Activated CD8-positive, alpha-beta memory T cell treated with anti-CD3 and anti-CD28 coated beads, Interleukin-2, amount 50 U/mL, for 48 hours (primary cell): Measurements from ENCODE around the gene CD300LD.
"Not testable (repeated sequence)": the region's sequence is repeated elsewhere in the genome, so short reads cannot be mapped to it uniquely, and the experiment has no call there.

Experiments
- DNase-seq: peaks from one replicate; pipeline ENCODE4 v3.0.0-alpha.2; 2020

CD300LD gene

GRCh38 chr17:74605361-74605760, 13.3 kb upstream of the CD300LD start:
- DNase-seq: no peak

GRCh38 chr17:74604761-74605160, 12.7 kb upstream of the CD300LD start:
- no peak for DNase-seq

DNA sequence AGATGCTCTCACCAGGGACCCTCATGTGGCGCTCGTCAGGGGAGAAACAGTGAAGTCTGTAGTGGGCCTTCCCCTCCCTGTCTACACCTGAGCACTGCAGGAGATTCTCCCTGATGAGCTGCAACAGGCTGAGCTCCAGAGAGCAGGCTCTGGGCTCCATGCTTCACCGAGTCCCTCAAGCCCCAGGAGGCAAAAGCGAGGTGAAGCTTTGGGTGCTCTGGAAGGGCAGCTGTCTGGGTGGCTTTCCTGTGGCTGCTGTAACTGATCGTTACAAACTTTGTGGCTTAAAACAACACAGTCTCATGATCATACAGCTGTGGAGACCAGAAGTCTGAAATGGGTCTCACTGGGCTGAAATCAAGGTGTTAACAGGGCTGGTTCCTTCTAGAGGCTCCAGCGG, 12.1 kb upstream of the CD300LD start:
- DNase-seq: no peak

DNA sequence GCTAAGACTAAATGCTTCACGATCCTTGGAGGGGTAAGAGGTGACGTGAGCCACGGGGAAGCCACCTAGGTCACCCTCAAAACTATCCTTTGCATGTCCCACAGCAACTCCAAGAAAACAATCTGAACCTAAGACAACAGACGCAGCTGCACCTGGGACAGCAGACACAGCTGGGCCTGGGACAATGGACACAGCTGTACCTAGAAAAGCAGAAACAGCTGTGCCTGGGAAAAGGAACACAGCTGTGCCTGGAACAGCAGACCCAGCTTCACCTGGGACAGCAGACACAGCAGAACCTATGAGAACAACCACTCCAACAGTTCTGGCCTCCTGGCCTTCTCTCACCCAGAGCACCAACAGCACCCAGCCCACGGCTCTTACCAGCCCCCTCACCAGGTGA, 11.7 kb upstream of the CD300LD start:
- no peak for DNase-seq

DNA sequence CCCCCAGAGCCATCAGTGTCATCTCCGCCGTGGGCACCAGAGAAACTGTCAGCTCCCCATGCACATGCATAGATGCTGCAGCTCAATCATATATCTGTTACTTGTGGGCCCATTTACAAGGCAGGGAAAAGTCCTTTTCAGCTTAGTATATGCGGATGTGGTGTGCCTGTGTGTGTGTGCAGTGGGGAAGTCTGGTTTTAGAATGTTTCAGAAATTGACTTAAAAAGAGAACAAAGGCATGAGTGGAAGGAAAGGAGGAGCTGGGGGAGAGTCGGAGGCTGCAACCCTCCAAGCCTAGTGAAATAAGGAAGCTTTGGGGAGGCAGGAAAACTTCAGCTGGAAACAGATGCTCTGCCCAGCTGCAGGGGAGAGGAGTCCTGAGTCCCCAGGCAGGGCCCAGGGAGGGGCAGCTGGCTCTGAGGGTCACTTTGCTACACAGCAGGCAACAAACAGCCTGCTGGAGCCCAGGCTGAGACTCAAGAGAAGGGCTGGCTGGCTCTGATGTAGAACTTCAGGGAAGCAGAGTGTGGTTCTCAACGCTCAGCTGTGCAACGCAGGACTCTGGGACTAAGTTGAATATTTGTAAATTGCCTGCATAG, 11.1 kb upstream of the CD300LD start:
- no peak for DNase-seq

- DNase-seq: no peak
These were observed 10.0 kb upstream of the CD300LD start for GRCh38 chr17:74601944-74602572.

DNA sequence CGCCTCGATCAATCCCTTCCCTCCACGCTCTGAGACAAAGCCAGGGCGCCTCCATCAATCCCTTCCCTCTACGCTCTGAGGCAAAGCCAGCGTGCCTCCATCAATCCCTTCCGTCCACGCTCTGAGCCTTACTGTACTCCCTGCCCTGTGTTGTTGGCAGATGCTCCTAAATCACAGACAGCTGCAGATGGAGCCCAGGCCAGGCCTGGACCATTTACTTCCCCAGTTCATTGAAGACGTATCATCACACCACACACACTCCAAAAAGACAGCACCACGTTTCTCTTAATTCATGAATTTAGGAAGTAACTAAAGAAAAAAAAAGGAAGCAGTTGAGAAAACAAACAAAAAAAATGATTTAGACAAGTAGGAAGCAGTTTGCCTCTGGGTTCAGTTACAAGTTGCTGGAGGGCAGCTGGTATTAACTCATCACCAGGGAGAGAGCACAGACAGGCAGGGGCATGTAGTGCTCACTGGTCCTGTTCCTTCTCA, 7.4 kb upstream of the CD300LD start:
- DNase-seq: no peak

- no peak for DNase-seq
These were observed 6.9 kb upstream of the CD300LD start for GRCh38 chr17:74599023-74599399.

DNA sequence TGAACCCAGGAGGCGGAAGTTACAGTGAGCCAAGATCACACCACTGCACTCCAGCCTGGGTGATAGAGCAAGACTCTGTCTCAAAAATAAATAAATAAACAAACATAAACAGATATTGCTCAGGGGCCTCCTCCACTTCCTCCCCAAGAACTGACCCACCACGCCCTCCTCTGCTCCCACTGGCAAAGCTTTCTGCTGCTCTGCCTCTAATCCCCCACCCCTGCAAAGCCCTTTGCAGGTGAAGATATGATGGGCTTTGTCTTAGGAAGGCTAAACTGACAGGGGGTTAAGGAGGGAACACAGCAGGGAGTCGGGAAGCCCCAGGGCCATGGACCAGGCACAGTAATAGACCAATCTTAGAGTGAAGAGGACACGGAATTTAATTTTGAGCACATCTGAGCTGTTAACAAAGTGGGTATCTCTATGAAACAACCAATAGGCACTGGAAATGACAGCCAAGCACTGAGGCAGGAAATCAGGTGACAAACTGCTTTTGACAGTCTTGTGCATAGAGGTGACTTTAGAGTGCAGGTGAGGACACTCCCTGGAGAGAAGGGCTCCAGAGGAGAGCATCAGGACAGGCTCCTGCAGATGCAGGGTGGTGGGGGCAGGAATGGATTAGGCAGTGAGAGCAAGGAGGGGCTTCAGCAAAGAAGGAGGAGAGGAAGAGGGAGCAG, 6.4 kb upstream of the CD300LD start:
- DNase-seq: no peak

DNA sequence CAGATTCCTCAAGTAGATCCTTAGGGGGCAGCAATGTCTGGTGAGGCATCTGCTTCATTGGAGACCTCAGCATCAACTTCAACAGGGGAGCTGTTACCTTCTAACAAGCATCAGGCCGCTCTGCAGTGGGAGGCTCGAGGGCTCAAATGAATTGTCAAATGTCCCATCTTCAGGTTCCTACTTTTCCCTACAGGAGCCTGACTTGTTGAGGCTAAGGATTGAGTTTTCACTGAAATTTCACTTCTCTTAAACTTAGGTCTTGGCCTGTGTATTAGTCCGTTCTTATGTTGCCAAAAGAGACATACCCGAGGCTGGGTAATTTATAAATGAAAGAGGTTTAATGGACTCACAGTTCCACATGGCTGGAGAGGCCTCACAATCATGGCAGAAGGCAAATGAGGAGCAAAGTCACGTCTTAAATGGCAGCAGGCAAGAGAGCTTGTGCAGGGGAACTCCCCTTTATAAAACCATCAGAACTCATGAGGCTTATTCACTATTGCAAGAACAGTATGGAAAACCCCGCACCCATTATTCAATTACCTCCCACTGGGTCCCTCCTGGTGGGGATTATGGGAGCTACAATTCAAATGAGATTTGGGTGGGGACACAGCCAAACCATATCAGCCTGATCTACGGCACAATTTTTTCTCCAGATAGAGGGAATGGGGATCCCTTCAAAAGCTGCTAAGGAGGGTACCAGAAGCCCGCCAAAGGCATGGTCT, 5.1 kb upstream of the CD300LD start:
- no peak for DNase-seq

DNA sequence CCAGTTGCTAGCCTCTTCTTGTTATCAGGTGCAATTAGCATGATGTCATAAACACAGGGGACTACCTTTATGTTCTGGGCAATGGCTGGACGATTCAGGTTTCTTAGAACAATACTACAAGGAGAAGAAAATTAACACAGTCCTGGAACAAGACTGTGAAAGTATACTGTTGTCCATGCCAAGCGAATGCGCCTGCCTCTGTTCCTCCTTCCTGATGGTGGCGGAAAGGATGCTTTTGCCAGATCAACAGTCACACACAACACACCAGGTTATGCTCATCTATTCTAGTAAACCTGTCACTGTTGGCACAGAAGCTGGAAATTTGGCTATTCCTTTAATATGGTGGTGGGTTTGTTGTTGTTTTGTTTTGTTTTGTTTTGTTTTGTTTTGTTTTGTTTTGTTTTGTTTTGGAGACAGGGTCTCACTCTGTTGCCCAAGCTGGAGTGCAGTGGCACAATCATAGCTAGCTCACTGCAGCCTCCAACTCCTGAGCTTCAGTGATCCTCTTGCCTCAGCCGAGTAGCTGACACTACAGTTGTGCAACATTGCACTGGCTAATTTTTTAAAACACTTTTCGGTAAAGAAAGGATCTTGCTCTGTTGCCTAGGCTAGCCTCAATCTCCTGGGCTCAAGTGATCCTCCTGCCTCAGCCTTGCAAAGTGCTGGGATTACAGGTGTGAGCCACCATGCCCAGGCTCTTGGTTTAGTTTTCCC, 3.1 kb upstream of the CD300LD start:
- no peak for DNase-seq

DNA sequence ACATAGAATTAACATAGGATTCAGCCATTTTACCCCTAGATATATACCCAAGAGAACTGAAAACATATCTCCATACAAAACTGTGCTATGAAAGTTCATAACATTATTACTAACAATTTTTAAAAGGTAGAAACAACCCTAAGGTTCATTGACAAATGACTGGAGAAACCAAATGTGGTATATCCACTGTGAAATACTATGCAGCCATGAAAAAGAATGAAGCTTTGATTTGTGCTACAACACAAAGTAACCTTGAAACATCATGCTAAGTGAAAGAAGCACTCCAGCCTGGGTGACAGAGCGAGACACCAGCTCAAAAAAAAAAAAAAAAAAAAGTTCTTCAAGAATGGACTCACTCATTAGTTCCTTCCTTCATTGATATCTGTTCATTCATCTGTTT, 580 bp downstream of the CD300LD start:
- DNase-seq: no peak

- no peak for DNase-seq
These were observed 6.4 kb downstream of the CD300LD start for GRCh38 chr17:74585711-74586110.

DNA sequence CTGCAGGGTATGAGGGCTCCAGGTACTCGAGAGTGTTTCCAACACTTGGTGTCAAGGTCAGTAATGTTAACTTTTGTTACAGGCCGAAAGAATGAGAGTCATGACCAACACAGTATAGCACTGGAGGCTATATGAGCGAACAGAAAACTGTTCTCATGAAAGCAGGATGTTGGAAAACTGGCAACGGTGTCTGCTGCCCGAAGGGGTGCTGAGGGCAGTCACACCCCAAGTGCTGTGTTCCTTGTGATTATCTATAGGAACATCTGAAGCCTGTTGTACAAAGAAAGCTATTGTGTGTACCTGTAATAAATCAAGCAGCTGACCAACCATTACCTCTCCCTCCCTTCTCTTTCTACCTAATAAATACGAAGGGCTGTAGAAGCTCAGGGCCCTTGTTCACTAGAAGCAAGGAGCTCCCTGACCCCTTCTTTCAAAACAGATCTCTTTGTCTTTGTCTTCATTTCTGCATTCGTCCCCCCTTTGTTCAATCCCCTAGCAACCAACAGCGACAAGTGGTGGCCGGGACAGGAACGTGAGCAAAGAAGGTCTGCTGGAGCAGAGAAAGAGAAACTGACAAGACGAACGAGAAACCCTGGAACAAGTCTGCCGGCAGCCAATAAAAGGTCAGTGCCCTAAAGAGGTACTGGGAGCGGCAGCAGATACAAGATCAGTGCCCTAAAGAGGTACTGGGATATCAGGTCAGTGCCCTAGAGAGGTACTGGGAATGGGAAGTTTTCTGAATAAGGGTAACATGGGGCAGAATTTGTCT, 7.6 kb downstream of the CD300LD start:
- DNase-seq: no peak

GRCh38 chr17:74582633-74583032, 9.4 kb downstream of the CD300LD start:
- no peak for DNase-seq

GRCh38 chr17:74579900-74580299, 12.2 kb downstream of the CD300LD start:
- no peak for DNase-seq

DNA sequence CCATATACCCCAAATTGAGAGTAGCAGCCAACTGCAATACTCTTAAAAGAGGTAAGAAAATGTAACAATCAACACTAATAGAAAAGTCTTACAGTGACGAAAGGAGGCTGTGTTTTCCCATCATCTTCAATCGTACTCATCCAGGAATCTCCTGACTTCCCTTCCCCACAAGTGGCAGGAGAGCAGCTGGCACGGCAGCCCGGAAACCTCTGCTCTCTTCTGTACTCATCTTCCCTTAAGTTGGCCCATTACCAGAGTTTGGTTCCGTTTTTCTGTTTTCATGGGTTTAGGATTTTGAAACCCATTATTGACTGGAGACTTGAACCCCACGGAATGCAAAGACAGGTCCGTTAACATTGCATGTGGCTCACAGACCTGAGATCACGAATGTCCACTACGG, 13.1 kb downstream of the CD300LD start:
- no peak for DNase-seq

DNA sequence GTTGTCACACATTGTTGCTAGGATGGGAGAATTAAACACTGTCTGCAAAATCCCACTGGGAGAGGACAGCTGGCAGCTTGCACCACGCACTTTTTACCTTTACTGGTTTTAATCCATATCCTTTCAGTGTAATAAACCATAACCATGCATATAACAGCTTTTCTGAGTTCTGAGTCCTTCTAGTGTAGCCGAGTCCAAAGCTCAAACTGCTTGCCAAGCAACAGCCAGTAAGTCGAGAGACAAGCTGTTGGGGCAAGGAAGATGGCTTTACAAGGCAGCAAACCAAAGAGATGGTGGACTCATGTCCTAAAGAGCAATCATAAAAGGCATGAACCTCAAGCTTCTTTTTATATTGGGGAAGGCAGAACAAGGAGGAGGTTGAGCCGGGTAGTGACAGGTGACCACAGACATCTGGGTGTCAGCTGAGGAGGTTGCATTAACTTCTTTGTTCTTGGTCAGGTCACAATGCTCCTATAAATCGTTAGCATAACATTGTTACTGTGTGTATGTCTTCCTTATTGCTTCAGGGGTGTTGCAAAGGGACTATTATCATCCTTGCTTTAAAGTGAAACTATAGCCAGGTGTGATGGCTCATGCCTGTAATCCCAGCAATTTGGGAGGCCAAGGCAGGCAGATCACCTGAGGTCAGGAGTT, 17.5 kb downstream of the CD300LD start:
- no peak for DNase-seq

DNA sequence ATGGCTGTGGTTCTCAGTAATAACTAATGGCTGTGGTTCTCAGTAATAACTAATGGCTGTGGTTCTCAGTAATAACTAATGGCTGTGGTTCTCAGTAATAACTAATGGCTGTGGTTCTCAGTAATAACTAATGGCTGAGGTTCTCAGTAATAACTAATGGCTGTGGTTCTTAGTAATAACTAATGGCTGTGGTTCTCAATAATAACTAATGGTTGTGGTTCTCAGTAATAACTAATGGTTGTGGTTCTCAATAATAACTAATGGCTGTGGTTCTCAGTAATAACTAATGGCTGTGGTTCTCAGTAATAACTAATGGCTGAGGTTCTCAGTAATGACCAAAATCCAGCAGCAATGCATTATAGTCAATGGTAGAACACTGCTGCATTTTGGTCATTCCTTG, 18.4 kb downstream of the CD300LD start:
- DNase-seq: not testable (repeated sequence)

DNA sequence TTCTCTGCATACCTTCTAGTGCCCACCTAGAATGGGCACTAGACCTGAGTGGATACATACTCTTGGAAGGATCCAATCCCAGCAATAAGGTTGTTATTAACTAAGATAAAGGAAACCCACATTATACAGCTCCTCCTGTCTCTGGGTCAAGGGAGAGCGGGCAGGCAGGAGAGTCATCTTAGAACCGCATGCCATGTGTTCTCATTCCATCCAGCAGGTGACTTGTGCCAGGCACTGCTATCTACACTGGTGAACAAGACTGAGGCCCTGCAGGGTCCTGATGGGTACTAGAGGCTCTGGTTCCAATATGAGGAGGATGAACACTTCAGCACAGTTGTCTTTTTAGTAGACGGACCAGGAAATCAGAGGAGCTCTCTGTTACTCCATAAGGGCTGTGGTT, 18.9 kb downstream of the CD300LD start:
- DNase-seq: no peak

DNA sequence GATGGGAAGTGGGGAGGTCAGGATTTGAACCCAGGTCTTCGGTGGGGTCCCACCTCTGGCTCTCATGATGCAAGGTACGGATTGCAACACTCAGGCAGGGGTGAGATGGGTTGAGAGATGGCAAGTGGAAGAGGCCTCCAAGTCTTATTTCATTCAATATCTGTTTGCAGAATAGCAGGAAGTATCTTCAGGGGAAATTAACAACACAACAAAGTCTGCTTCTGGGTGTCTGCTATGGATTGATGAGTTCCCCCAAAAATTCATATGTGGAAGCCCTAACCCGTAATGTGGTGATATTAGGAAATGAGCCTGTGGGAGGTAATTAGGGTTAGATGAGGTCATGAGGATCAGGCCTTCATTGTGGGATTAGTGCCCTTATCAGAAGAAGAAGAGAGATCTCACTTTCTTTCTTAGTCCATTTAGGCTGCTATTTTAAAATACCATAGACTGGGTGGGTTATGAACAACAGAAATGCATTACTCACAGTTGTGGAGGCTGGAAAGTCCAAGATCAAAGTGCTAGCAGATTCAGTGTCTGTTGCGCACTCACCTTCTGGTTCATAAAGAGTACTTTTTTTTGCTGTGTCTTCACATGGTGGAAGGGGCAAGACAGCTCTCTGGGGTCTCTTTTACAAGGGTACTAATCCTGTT, 20.3 kb downstream of the CD300LD start:
- no peak for DNase-seq
